Small intestine (tissue), 7 donors: Measurements from ENCODE around the gene DNAAF1. TPM values are rescaled to one million over a fixed set of nuclear protein-coding genes. Genes with fewer than 3 reads are reported as not detected.

Source experiments
- DNase-seq, 2 donors: peaks; one replicate each; pipeline versions ENCODE4 v3.0.0 to v3.0.0-alpha.2; 2013
- FAIRE-seq: peaks from 2 replicates; lab custom pipeline; 2012; peaks lifted over from hg19 to GRCh38; lab: Jason Lieb, UNC
- H3K27ac ChIP-seq, 3 donors: one replicate each; pipeline ENCODE4 v1.5.1; 2013; ENCODE audit warnings: low read length in 2 of 3, mild to moderate bottlenecking in 2 of 3, control low read depth in 1 of 3, inconsistent platforms in 1 of 3, low read depth in 1 of 3, moderate library complexity in 1 of 3
- H3K27me3 ChIP-seq, 3 donors: one replicate each; pipeline ENCODE4 v1.6.1; 2013; ENCODE audit warnings: low read length in 3 of 3, inconsistent platforms in 1 of 3; ENCODE audit not compliant: control insufficient read depth in 3 of 3, insufficient read depth in 3 of 3
- H3K36me3 ChIP-seq, 3 donors: one replicate each; pipeline ENCODE4 v1.6.1; 2013; ENCODE audit warnings: low read length in 3 of 3, inconsistent platforms in 1 of 3, low read depth in 1 of 3, mild to moderate bottlenecking in 1 of 3, moderate library complexity in 1 of 3; ENCODE audit not compliant: control insufficient read depth in 3 of 3, insufficient read depth in 2 of 3
- H3K4me1 ChIP-seq, 3 donors: one replicate each; pipeline ENCODE4 v1.6.1; 2013; ENCODE audit warnings: low read length in 2 of 3, inconsistent platforms in 1 of 3, low read depth in 1 of 3, mild to moderate bottlenecking in 1 of 3, moderate library complexity in 1 of 3; ENCODE audit not compliant: control insufficient read depth in 3 of 3, insufficient read depth in 2 of 3
- H3K4me3 ChIP-seq, 3 donors: one replicate each; pipeline ENCODE4 v1.5.1; 2013; ENCODE audit warnings: low read length in 3 of 3, control low read depth in 1 of 3, inconsistent platforms in 1 of 3, low read depth in 1 of 3, mild to moderate bottlenecking in 1 of 3, moderate library complexity in 1 of 3
- H3K9me3 ChIP-seq, 2 donors: one replicate each; pipeline ENCODE4 v1.6.1; 2013; ENCODE audit warnings: low read depth in 1 of 2, low read length in 1 of 2; ENCODE audit not compliant: control insufficient read depth in 2 of 2, insufficient read depth in 1 of 2
- WGBS, 3 donors: extraction: QIAGEN DNeasy Blood & Tissue Kit; methylation state at CpG; one replicate each; pipeline ENCODE4 v1.1.7; 2013; 5-methylcytosine and 5-hydroxymethylcytosine counted together
- polyA plus RNA-seq, 4 donors: library from polyadenylated mRNA; stranded (reverse) in 3 of 4; unstranded in 1 of 4; fragments of 200-250 nt in 3 of 4; fragments of 120-200 nt in 1 of 4; gene quantifications; one replicate each; pipeline versions ENCODE4 v1.2.1 to v1.2.3, GENCODE V29; 2013
- donor health status: healthy with polysubstance abuse.
- donor health status: control.
- donor health status: control.
- donor health status: Bipolar disorder and iron deficiency.
- donor health status: healthy.

DNAAF1 gene
- polyA plus RNA-seq, 4 donors: 0.24 to 2.0 (median 0.72) TPM; not detected in 1

GRCh38 chr16:84132527-84133285 is 12.4 kb upstream of the DNAAF1 start:
- WGBS, 3 donors: 88 to 90% (median 88%) methylated on average over 7 of the region's 7 CpGs
- H3K27ac ChIP-seq: no peak overlapping the region
- no peaks in the 10 kb centered on the region for H3K9me3 ChIP-seq
- no peak overlapping the region for H3K4me3 ChIP-seq
- H3K27me3 ChIP-seq: no peaks in the 10 kb centered on the region
- H3K36me3 ChIP-seq: peaks cover 3 to 23% (median 3%) of the 10 kb centered on the region in 3 donors
- FAIRE-seq (no peak), DNase-seq (no peak)
- no peaks in the 10 kb centered on the region for H3K4me1 ChIP-seq

- Histone ChIP-seq H3K27me3 (no peaks in the 10 kb centered on the region), H3K4me3 (no peak overlapping the region), H3K9me3 (no peaks in the 10 kb centered on the region), H3K27ac (no peak overlapping the region), H3K4me1 (peaks cover 0 to 8% (median 0%) of the 10 kb centered on the region in 3 donors), H3K36me3 (peaks cover 0 to 10% (median 0%) of the 10 kb centered on the region in 3 donors)
- WGBS, 3 donors: 92 to 94% (median 93%) methylated on average over 11 of the region's 11 CpGs
- DNase-seq (no peak), FAIRE-seq (no peak)
Measured at GRCh38 chr16:84136331-84137125, 8.6 kb upstream of the DNAAF1 start.

GRCh38 chr16:84137287-84137686 is 7.8 kb upstream of the DNAAF1 start:
- Histone ChIP-seq H3K27me3 (no peaks in the 10 kb centered on the region), H3K9me3 (no peaks in the 10 kb centered on the region), H3K27ac (no peak overlapping the region), H3K36me3 (peaks cover 0 to 10% (median 0%) of the 10 kb centered on the region in 3 donors), H3K4me3 (no peak overlapping the region), H3K4me1 (peaks cover 0 to 8% (median 0%) of the 10 kb centered on the region in 3 donors)
- no peak for FAIRE-seq
- no peak for DNase-seq
- WGBS, 3 donors: 87 to 96% (median 89%) methylated on average over 8 of the region's 8 CpGs

GRCh38 chr16:84137769-84138357 is 7.2 kb upstream of the DNAAF1 start:
- FAIRE-seq: no peak
- DNase-seq: no peak
- H3K36me3 ChIP-seq: peaks cover 0 to 10% (median 0%) of the 10 kb centered on the region in 3 donors
- no peak overlapping the region for H3K4me3 ChIP-seq
- H3K9me3 ChIP-seq: no peaks in the 10 kb centered on the region
- WGBS, 3 donors: 77 to 88% (median 88%) methylated on average over 7 of the region's 7 CpGs
- H3K27me3 ChIP-seq: no peaks in the 10 kb centered on the region
- H3K27ac ChIP-seq: no peak overlapping the region
- H3K4me1 ChIP-seq: peaks cover 0 to 8% (median 0%) of the 10 kb centered on the region in 3 donors

- 52 to 74% (median 67%) methylated on average over 2 of the region's 2 CpGs for WGBS, 3 donors
- no peak for FAIRE-seq
Measured at GRCh38 chr16:84138500-84138823, 6.6 kb upstream of the DNAAF1 start.

GRCh38 chr16:84138824-84139627 is 6.1 kb upstream of the DNAAF1 start:
- peaks cover 0 to 10% (median 0%) of the 10 kb centered on the region in 3 donors for H3K36me3 ChIP-seq
- 68 to 82% (median 72%) methylated on average over 14 of the region's 14 CpGs for WGBS, 3 donors
- DNase-seq (peak in 1 of 2 donors; percentile 67), FAIRE-seq (no peak)
- no peaks in the 10 kb centered on the region for H3K9me3 ChIP-seq
- no peak overlapping the region for H3K4me3 ChIP-seq
- H3K27me3 ChIP-seq: no peaks in the 10 kb centered on the region
- peaks cover 0 to 8% (median 0%) of the 10 kb centered on the region in 3 donors for H3K4me1 ChIP-seq
- H3K27ac ChIP-seq: peak overlapping the region in 1 of 3 donors; percentile 33

More at GRCh38 chr16:84138500-84138823, 6.6 kb upstream of the DNAAF1 start:
- no peak overlapping the region for H3K4me3 ChIP-seq
- H3K27me3 ChIP-seq: no peaks in the 10 kb centered on the region
- DNase-seq: no peak
- H3K27ac ChIP-seq: no peak overlapping the region
- H3K36me3 ChIP-seq: peaks cover 0 to 10% (median 0%) of the 10 kb centered on the region in 3 donors
- no peaks in the 10 kb centered on the region for H3K9me3 ChIP-seq
- H3K4me1 ChIP-seq: peaks cover 0 to 8% (median 0%) of the 10 kb centered on the region in 3 donors

GRCh38 chr16:84139628-84140258 is 5.4 kb upstream of the DNAAF1 start:
- H3K27ac ChIP-seq: no peak overlapping the region
- WGBS, 3 donors: 76 to 80% (median 77%) methylated on average over 6 of the region's 6 CpGs
- H3K9me3 ChIP-seq: no peaks in the 10 kb centered on the region
- no peak for FAIRE-seq
- H3K27me3 ChIP-seq: no peaks in the 10 kb centered on the region
- no peak overlapping the region for H3K4me3 ChIP-seq
- DNase-seq: no peak
- H3K4me1 ChIP-seq: peaks cover 0 to 8% (median 0%) of the 10 kb centered on the region in 3 donors
- H3K36me3 ChIP-seq: peaks cover 0 to 10% (median 0%) of the 10 kb centered on the region in 3 donors
